Naive thymus-derived CD4-positive, alpha-beta T cell (primary cell): ENCODE data around the gene RXRB. TPM values are rescaled to one million over a fixed set of nuclear protein-coding genes. Genes with fewer than 3 reads are reported as not detected.

Experiments used
- ATAC-seq: fragments of 150-1000 bp; cut with Tn5 transposase; 2 replicates; pipeline ENCODE4 v1.10.0; 2021; ENCODE audit warnings: mild to moderate bottlenecking, moderate library complexity
- CTCF ChIA-PET: fragments of 350-600 bp; sonication (Branson Sonifier 250); formaldehyde crosslinking; loops from one replicate; lab custom pipeline; 2021; ENCODE audit warnings: antibody characterized with exemption; lab: Charles Lee
- POLR2A ChIA-PET: fragments of 350-600 bp; sonication (Branson Sonifier 250); formaldehyde crosslinking; loops from one replicate; lab custom pipeline; 2021; ENCODE audit warnings: antibody characterized with exemption, inconsistent platforms; lab: Charles Lee
- DNase-seq, 9 donors: peaks; one replicate each; pipeline versions ENCODE4 v3.0.0 to v3.0.0-alpha.2; 2020 to 2022; ENCODE audit warnings: mixed read lengths in 1 of 9
- H3K27ac ChIP-seq: one replicate; pipeline ENCODE4 v1.7.0; 2013; ENCODE audit warnings: mild to moderate bottlenecking, low read depth, low read length, moderate library complexity
- H3K27me3 ChIP-seq, 2 donors: one replicate each; pipeline ENCODE4 v1.7.0; 2013; ENCODE audit warnings: low read length in 2 of 2, mild to moderate bottlenecking in 2 of 2, moderate library complexity in 2 of 2; ENCODE audit not compliant: control insufficient read depth in 2 of 2, insufficient read depth in 2 of 2
- H3K36me3 ChIP-seq, 3 experiments: 1 replicate in 2 of 3; 2 replicates in 1 of 3; pipeline ENCODE4 v1.7.0; 2013; ENCODE audit warnings: low read length in 3 of 3, mild to moderate bottlenecking in 3 of 3, moderate library complexity in 1 of 3; ENCODE audit not compliant: insufficient read depth in 3 of 3, control insufficient read depth in 2 of 3
- H3K4me1 ChIP-seq, 2 donors: one replicate each; pipeline ENCODE4 v1.7.0; 2013; ENCODE audit warnings: low read length in 2 of 2, mild to moderate bottlenecking in 2 of 2, moderate library complexity in 1 of 2; ENCODE audit not compliant: control insufficient read depth in 2 of 2, insufficient read depth in 2 of 2
- H3K4me3 ChIP-seq: 2 replicates; pipeline ENCODE4 v1.7.0; 2013; ENCODE audit warnings: mild to moderate bottlenecking, low read length
- H3K9me3 ChIP-seq, 3 experiments: 1 replicate in 2 of 3; 2 replicates in 1 of 3; pipeline ENCODE4 v1.7.0; 2013; ENCODE audit warnings: low read length in 3 of 3; ENCODE audit not compliant: control insufficient read depth in 2 of 3
- H3K27ac Mint-ChIP-seq, 9 donors: one replicate each; pipeline ENCODE4 v1.8.0; 2020 to 2022; ENCODE audit warnings: mixed read lengths in 9 of 9, mild to moderate bottlenecking in 8 of 9, moderate library complexity in 5 of 9, inconsistent platforms in 2 of 9
- H3K27me3 Mint-ChIP-seq, 5 donors: one replicate each; pipeline ENCODE4 v1.8.0; 2021 to 2022; ENCODE audit warnings: mixed read lengths in 5 of 5, mild to moderate bottlenecking in 1 of 5
- H3K36me3 Mint-ChIP-seq, 5 donors: one replicate each; pipeline ENCODE4 v1.8.0; 2020 to 2022; ENCODE audit warnings: mixed read lengths in 5 of 5, mild to moderate bottlenecking in 3 of 5, inconsistent platforms in 1 of 5
- H3K4me1 Mint-ChIP-seq, 7 donors: one replicate each; pipeline ENCODE4 v1.8.0; 2020 to 2022; ENCODE audit warnings: mixed read lengths in 7 of 7, mild to moderate bottlenecking in 3 of 7, inconsistent platforms in 1 of 7
- H3K4me3 Mint-ChIP-seq, 10 donors: one replicate each; pipeline ENCODE4 v1.8.0; 2020 to 2022; ENCODE audit warnings: mild to moderate bottlenecking in 10 of 10, mixed read lengths in 10 of 10, moderate library complexity in 6 of 10, inconsistent platforms in 2 of 10
- H3K9me3 Mint-ChIP-seq, 11 donors: one replicate each; pipeline ENCODE4 v1.8.0; 2020 to 2022; ENCODE audit warnings: mixed read lengths in 11 of 11, mild to moderate bottlenecking in 4 of 11, inconsistent platforms in 1 of 11, moderate library complexity in 1 of 11
- intact Hi-C, 2 donors: fragments of 100-400 bp; cut with micrococcal nuclease; formaldehyde crosslinking; loops; one replicate each; pipeline ENCODE4 v1.15.1; 2023
- polyA plus RNA-seq, 2 donors: library from polyadenylated mRNA; unstranded; fragments of 300-500 nt; fragmentation: Illumina TruSeq; gene quantifications; one replicate each; pipeline ENCODE4 v1.2.3, GENCODE V29; 2021
- total RNA-seq, 6 experiments: library from RNA in 5 of 6; stranded (reverse) in 5 of 6; gene quantifications; 1 replicate in 5 of 6; 2 replicates in 1 of 6; pipeline ENCODE4 v1.2.3 and lab custom pipeline; 2021 to 2026

RXRB gene
- total and polyA plus RNA-seq, 7 experiments from 2014 or later, result 7.6 to 103 (median 71.2) TPM

GRCh38 chr6:33167374-33168283, 32.8 kb downstream of the RXRB start:
- Histone ChIP-seq H3K36me3 (no peaks in the 10 kb centered on the region), H3K27me3 (no peaks in the 10 kb centered on the region), H3K4me1 (no peaks in the 10 kb centered on the region), H3K4me3 (no peak overlapping the region), H3K27ac (no peak overlapping the region), H3K9me3 (no peaks in the 10 kb centered on the region)
- H3K27ac Mint-ChIP-seq, result no peak overlapping the region
- ChIA-PET POLR2A (no interaction called here), CTCF (no interaction called here)
- DNase-seq (no peak), ATAC-seq (no peak)
- H3K36me3 Mint-ChIP-seq, result no peaks in the 10 kb centered on the region
- H3K27me3 Mint-ChIP-seq, result peaks cover 0 to 4% (median 0%) of the 10 kb centered on the region in 5 donors
- intact Hi-C loops, result no loop called here
- H3K4me3 Mint-ChIP-seq, result no peak overlapping the region
- no peaks in the 10 kb centered on the region for H3K9me3 Mint-ChIP-seq
- no peaks in the 10 kb centered on the region for H3K4me1 Mint-ChIP-seq

- ATAC-seq (no peak), DNase-seq (no peak)
- Histone ChIP-seq H3K4me3 (no peak overlapping the region), H3K27me3 (no peaks in the 10 kb centered on the region), H3K9me3 (no peaks in the 10 kb centered on the region), H3K36me3 (no peaks in the 10 kb centered on the region), H3K4me1 (no peaks in the 10 kb centered on the region), H3K27ac (no peak overlapping the region)
- no peak overlapping the region for H3K4me3 Mint-ChIP-seq
- H3K27ac Mint-ChIP-seq, result no peak overlapping the region
- ChIA-PET POLR2A (no interaction called here), CTCF (no interaction called here)
- peaks cover 0 to 4% (median 0%) of the 10 kb centered on the region in 5 donors for H3K27me3 Mint-ChIP-seq
- H3K4me1 Mint-ChIP-seq, result peaks cover 1 to 6% (median 3%) of the 10 kb centered on the region in 7 donors
- intact Hi-C loops, result no loop called here
- H3K9me3 Mint-ChIP-seq, result no peaks in the 10 kb centered on the region
- no peaks in the 10 kb centered on the region for H3K36me3 Mint-ChIP-seq
Measured at GRCh38 chr6:33166811-33167210, 33.7 kb downstream of the RXRB start.

GRCh38 chr6:33166363-33166762, 34.1 kb downstream of the RXRB start:
- intact Hi-C loops, result no loop called here
- Histone ChIP-seq H3K4me3 (no peak overlapping the region), H3K27ac (no peak overlapping the region), H3K27me3 (no peaks in the 10 kb centered on the region), H3K9me3 (no peaks in the 10 kb centered on the region), H3K4me1 (no peaks in the 10 kb centered on the region), H3K36me3 (no peaks in the 10 kb centered on the region)
- H3K4me3 Mint-ChIP-seq, result no peak overlapping the region
- ATAC-seq, result no peak
- H3K9me3 Mint-ChIP-seq, result no peaks in the 10 kb centered on the region
- no peak for DNase-seq
- no peaks in the 10 kb centered on the region for H3K36me3 Mint-ChIP-seq
- H3K27me3 Mint-ChIP-seq, result peaks cover 0 to 4% (median 0%) of the 10 kb centered on the region in 5 donors
- H3K4me1 Mint-ChIP-seq, result peaks cover 6 to 10% (median 7%) of the 10 kb centered on the region in 7 donors
- peak overlapping the region in 1 of 9 donors; percentile 42 for H3K27ac Mint-ChIP-seq
- CTCF ChIA-PET, result interaction anchor here (0.6 kb wide), 1 partner anchor 206 kb away, joined by 3 read pairs; no protein-coding TSS in a partner anchor
- POLR2A ChIA-PET, result no interaction called here

GRCh38 chr6:33165581-33166258, 34.7 kb downstream of the RXRB start:
- H3K36me3 ChIP-seq, result no peaks in the 10 kb centered on the region
- Mint-ChIP-seq H3K9me3 (no peaks in the 10 kb centered on the region), H3K36me3 (no peaks in the 10 kb centered on the region), H3K4me1 (peaks cover 8 to 16% (median 10%) of the 10 kb centered on the region in 7 donors), H3K4me3 (no peak overlapping the region), H3K27me3 (peaks cover 0 to 4% (median 0%) of the 10 kb centered on the region in 5 donors), H3K27ac (peak overlapping the region in 1 of 9 donors; percentile 25)
- H3K9me3 ChIP-seq, result no peaks in the 10 kb centered on the region
- H3K27ac ChIP-seq, result no peak overlapping the region
- CTCF ChIA-PET, result interaction anchor here (0.6 kb wide), 1 partner anchor 207 kb away, joined by 3 read pairs; no protein-coding TSS in a partner anchor
- POLR2A ChIA-PET, result no interaction called here
- no peak for DNase-seq
- intact Hi-C loops, result no loop called here
- H3K4me1 ChIP-seq, result no peaks in the 10 kb centered on the region
- H3K4me3 ChIP-seq, result no peak overlapping the region
- ATAC-seq, result no peak
- H3K27me3 ChIP-seq, result no peaks in the 10 kb centered on the region

GRCh38 chr6:33164665-33165373, 35.6 kb downstream of the RXRB start:
- ATAC-seq (no peak), DNase-seq (no peak)
- Mint-ChIP-seq H3K27me3 (peaks cover 0 to 4% (median 0%) of the 10 kb centered on the region in 5 donors), H3K4me3 (no peak overlapping the region), H3K4me1 (peaks cover 8 to 16% (median 10%) of the 10 kb centered on the region in 7 donors), H3K36me3 (no peaks in the 10 kb centered on the region), H3K27ac (no peak overlapping the region), H3K9me3 (no peaks in the 10 kb centered on the region)
- H3K4me3 ChIP-seq, result no peak overlapping the region
- ChIA-PET CTCF (no interaction called here), POLR2A (no interaction called here)
- H3K9me3 ChIP-seq, result no peaks in the 10 kb centered on the region
- no peaks in the 10 kb centered on the region for H3K4me1 ChIP-seq
- H3K27ac ChIP-seq, result no peak overlapping the region
- intact Hi-C loops, result loop anchor here in 1 of 2 donors (5.0 kb wide), 1 partner anchor 48 kb away; no protein-coding TSS in a partner anchor
- H3K27me3 ChIP-seq, result no peaks in the 10 kb centered on the region
- H3K36me3 ChIP-seq, result no peaks in the 10 kb centered on the region

GRCh38 chr6:33164176-33164575, 36.3 kb downstream of the RXRB start:
- ATAC-seq (no peak), DNase-seq (no peak)
- no peak overlapping the region for H3K4me3 Mint-ChIP-seq
- H3K27me3 Mint-ChIP-seq, result peaks cover 0 to 4% (median 0%) of the 10 kb centered on the region in 5 donors
- Histone ChIP-seq H3K4me3 (no peak overlapping the region), H3K27ac (no peak overlapping the region), H3K27me3 (no peaks in the 10 kb centered on the region), H3K9me3 (no peaks in the 10 kb centered on the region), H3K36me3 (no peaks in the 10 kb centered on the region), H3K4me1 (no peaks in the 10 kb centered on the region)
- peaks cover 8 to 16% (median 10%) of the 10 kb centered on the region in 7 donors for H3K4me1 Mint-ChIP-seq
- intact Hi-C loops, result loop anchor here in 1 of 2 donors (5.0 kb wide), 1 partner anchor 47 kb away; no protein-coding TSS in a partner anchor
- CTCF ChIA-PET, result no interaction called here
- H3K9me3 Mint-ChIP-seq, result no peaks in the 10 kb centered on the region
- POLR2A ChIA-PET, result no interaction called here
- no peaks in the 10 kb centered on the region for H3K36me3 Mint-ChIP-seq
- peak overlapping the region in 1 of 9 donors; percentile 13 for H3K27ac Mint-ChIP-seq
